Tibial nerve (tissue), 4 donors: ENCODE results near the gene CD70. TPM values are rescaled to one million over a fixed set of nuclear protein-coding genes. Genes with fewer than 3 reads are reported as not detected.

ENCODE experiments used
- DNase-seq, 2 donors: peaks; one replicate each; pipeline ENCODE4 v3.0.0-alpha.2; 2019; ENCODE audit warnings: low spot score in 2 of 2
- H3K27ac ChIP-seq, 4 donors: fragments of 200-600 bp; sonication (generic) in 3 of 4; one replicate each; pipeline ENCODE4 v1.5.1; 2017 to 2019; ENCODE audit warnings: mild to moderate bottlenecking in 1 of 4
- H3K27me3 ChIP-seq, 2 donors: fragments of 200-600 bp; sonication (generic) in 1 of 2; one replicate each; pipeline versions ENCODE4 v1.5.1 to v1.6.0; 2017 to 2019
- H3K36me3 ChIP-seq, 3 donors: fragments of 200-600 bp; sonication (generic); one replicate each; pipeline ENCODE4 v1.5.1; 2018 to 2019
- H3K4me1 ChIP-seq, 4 donors: fragments of 200-600 bp; sonication (generic) in 3 of 4; one replicate each; pipeline ENCODE4 v1.5.1; 2017 to 2019
- H3K4me3 ChIP-seq, 4 donors: fragments of 200-600 bp; sonication (generic) in 3 of 4; one replicate each; pipeline ENCODE4 v1.5.1; 2017 to 2019; ENCODE audit warnings: mild to moderate bottlenecking in 1 of 4, moderate library complexity in 1 of 4
- H3K9me3 ChIP-seq, 4 donors: fragments of 200-600 bp; sonication (generic) in 3 of 4; one replicate each; pipeline ENCODE4 v1.5.1; 2017 to 2019
- EP300 ChIP-seq, 2 donors: sonication (generic); formaldehyde crosslinking; IDR thresholded peaks; one replicate each; pipeline ENCODE4 v1.6.1; 2017; ENCODE audit warnings: antibody characterized with exemption in 2 of 2, mild to moderate bottlenecking in 1 of 2
- POLR2A ChIP-seq, 2 donors: fragments of 450-650 bp; IDR thresholded peaks; one replicate each; pipeline ENCODE4 v1.6.1; 2017; ENCODE audit warnings: antibody characterized with exemption in 2 of 2, mild to moderate bottlenecking in 2 of 2, moderate library complexity in 2 of 2
- WGBS, 2 donors: methylation state at CpG; one replicate each; pipeline ENCODE4 v1.1.5; 2018; 5-methylcytosine and 5-hydroxymethylcytosine counted together
- small RNA-seq: library from RNA; depleted of rRNA; stranded (forward); fragments of <200 nt; gene quantifications from one replicate; pipeline ENCODE3, GENCODE V24; 2016
- total RNA-seq, 4 donors: library from RNA; depleted of rRNA; stranded (reverse); fragments of >200 nt; gene quantifications; one replicate each; pipeline ENCODE4 v1.1.0, GENCODE V29; 2016
- TF ChIP-seq, protein P1 (sequence below), 5 experiments: fragments of 200-600 bp in 3 of 5; fragments of 450-650 bp in 2 of 5; sonication (generic) in 3 of 5; IDR thresholded peaks; one replicate each; pipeline ENCODE4 v1.5.1; 2016 to 2019; ENCODE audit warnings: antibody characterized with exemption in 5 of 5, mild to moderate bottlenecking in 3 of 5, moderate library complexity in 2 of 5

CD70 gene
- total RNA-seq, 4 donors from 2014 or later: 0.87 TPM; not detected in 3

DNA sequence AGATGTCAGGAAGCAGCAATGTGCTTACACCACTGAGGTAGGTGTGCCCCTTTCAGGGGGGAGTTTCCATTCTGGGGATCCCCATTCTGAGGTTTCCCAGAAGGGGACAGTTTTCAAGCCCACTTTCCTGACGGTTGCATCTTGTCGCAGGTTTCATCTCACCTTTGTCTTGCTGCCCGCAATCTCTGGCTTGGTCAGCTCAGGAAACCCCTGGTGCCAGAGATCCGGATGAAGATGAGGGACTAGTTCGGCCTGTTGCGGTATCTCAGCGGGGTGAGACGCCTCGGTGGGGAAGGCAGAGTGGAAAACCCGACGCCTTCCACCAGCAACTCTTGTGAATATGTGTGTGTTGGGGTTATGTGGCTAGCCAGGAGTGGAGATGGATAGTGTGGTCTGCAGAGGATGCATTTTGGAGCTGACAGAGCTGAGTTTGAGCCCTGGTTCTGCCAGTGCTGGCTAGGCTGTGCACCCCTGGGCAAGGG is 47.0 kb downstream of the CD70 start:
- TF ChIP-seq POLR2A (IDR thresholded peaks at IDR 0.05): no peak
- TF ChIP-seq EP300 (IDR thresholded peaks at IDR 0.05): no peak
- TF ChIP-seq, protein P1, sequence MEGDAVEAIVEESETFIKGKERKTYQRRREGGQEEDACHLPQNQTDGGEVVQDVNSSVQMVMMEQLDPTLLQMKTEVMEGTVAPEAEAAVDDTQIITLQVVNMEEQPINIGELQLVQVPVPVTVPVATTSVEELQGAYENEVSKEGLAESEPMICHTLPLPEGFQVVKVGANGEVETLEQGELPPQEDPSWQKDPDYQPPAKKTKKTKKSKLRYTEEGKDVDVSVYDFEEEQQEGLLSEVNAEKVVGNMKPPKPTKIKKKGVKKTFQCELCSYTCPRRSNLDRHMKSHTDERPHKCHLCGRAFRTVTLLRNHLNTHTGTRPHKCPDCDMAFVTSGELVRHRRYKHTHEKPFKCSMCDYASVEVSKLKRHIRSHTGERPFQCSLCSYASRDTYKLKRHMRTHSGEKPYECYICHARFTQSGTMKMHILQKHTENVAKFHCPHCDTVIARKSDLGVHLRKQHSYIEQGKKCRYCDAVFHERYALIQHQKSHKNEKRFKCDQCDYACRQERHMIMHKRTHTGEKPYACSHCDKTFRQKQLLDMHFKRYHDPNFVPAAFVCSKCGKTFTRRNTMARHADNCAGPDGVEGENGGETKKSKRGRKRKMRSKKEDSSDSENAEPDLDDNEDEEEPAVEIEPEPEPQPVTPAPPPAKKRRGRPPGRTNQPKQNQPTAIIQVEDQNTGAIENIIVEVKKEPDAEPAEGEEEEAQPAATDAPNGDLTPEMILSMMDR (IDR thresholded peaks at IDR 0.05): no peak
- Histone ChIP-seq H3K36me3 (no peaks in the 10 kb centered on the region), H3K9me3 (peaks cover 0 to 8% (median 0%) of the 10 kb centered on the region in 4 donors), H3K27ac (no peak overlapping the region), H3K27me3 (no peaks in the 10 kb centered on the region), H3K4me3 (no peak overlapping the region), H3K4me1 (no peaks in the 10 kb centered on the region)
- 75 to 83% methylated on average over 11 of the region's 11 CpGs for WGBS, 2 donors
- DNase-seq: no peak

DNA sequence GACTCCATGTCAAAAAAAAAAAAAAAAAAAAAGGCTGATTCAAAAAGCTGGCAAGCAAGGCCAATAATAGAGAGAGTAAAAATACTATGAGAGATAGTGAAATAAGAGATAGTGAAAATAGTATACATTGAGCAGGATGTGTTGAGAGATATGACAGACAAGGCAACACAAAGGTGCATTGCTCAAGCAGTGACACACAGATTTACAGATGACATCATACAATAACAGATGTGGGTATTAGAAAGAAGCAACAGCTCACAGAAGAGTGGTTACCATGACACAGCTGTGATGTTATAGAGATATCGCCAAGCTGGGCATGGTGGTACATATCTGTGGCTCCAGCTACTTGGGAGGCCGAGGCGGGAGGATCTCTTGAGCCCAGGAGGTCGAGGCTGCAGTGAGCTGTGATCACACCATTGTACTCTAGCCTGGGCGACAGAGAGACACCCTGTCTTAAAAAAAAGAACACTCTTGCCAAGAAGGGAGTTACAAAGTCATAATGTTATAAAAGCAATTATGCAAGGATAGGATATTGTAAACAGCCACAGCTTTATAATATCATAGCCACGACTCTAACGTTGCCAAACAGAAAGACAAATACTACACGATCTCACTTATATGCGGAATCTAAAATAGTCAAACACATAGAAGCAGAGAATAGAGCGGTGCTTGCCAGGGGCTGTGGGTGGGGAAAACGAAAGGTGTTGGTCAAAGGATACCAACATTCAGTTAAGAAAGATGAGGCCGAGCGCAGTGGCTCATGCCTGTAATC is 49.8 kb downstream of the CD70 start:
- no peak overlapping the region for H3K4me3 ChIP-seq
- H3K27me3 ChIP-seq: no peaks in the 10 kb centered on the region
- 66 to 77% methylated on average over 13 of the region's 13 CpGs for WGBS, 2 donors
- H3K4me1 ChIP-seq: peaks cover 0 to 6% (median 0%) of the 10 kb centered on the region in 4 donors
- H3K27ac ChIP-seq: no peak overlapping the region
- peaks cover 0 to 1% (median 0%) of the 10 kb centered on the region in 3 donors for H3K36me3 ChIP-seq
- H3K9me3 ChIP-seq: no peaks in the 10 kb centered on the region
- TF ChIP-seq POLR2A (IDR thresholded peaks at IDR 0.05) (no peak), EP300 (IDR thresholded peaks at IDR 0.05) (no peak)
- TF ChIP-seq, protein P1 (IDR thresholded peaks at IDR 0.05): no peak
- no peak for DNase-seq

DNA sequence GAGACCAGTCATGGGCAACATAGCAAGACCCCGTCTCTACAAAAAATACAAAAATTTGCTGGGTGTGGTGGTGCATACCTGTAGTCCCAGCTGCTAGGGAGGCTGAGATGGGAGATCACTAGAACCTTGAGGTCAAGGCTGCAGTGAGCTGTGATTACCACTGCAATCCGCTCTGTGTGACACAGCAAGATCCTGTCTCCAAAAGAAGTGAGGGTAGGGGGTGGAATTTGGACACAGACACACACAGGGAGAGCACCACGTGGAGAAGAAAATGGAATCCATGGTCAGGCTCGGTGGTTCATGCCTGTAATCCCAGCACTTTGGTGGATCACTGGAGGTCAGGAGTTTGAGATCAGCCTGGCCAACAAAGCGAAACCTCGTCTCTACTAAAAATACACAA is 51.4 kb downstream of the CD70 start:
- no peak for DNase-seq
- Histone ChIP-seq H3K27me3 (peaks cover 0 to 2% of the 10 kb centered on the region in 2 donors), H3K4me1 (peaks cover 0 to 6% (median 0%) of the 10 kb centered on the region in 4 donors), H3K36me3 (peaks cover 0 to 11% (median 0%) of the 10 kb centered on the region in 3 donors), H3K27ac (no peak overlapping the region), H3K4me3 (no peak overlapping the region), H3K9me3 (no peaks in the 10 kb centered on the region)
- no peak for TF ChIP-seq EP300 (IDR thresholded peaks at IDR 0.05)
- TF ChIP-seq, protein P1 (IDR thresholded peaks at IDR 0.05): no peak
- no peak for TF ChIP-seq POLR2A (IDR thresholded peaks at IDR 0.05)
- 81 to 91% methylated on average over 6 of the region's 6 CpGs for WGBS, 2 donors

Small RNA genes within 50 kb of the gene (small RNA-seq; reads per million reads assigned to genes)
- not detected for gene RF00019

Other genes starting within 250 kb of the CD70 start
- gene CLPP, start 229.6 kb downstream of the CD70 start, total RNA-seq: 10 to 100 TPM; 46.1 to 87.2 (median 67.8) TPM
- 10 to 100 TPM; 54.0 to 77.6 (median 70.4) TPM for gene ALKBH7, start 218.4 kb downstream of the CD70 start, total RNA-seq
- gene PSPN, start 215.2 kb downstream of the CD70 start, total RNA-seq: 1 to 10 TPM in 3 of 4 donors, under 1 TPM in 1; under 0.01 to 4.3 (median 2.5) TPM
- 10 to 100 TPM; 29.5 to 50.9 (median 45.1) TPM for gene GTF2F1, start 198.0 kb downstream of the CD70 start, total RNA-seq
- gene KHSRP, start 166.3 kb downstream of the CD70 start, total RNA-seq: 100 to 1,000 TPM in 3 of 4 donors, 10 to 100 TPM in 1; 79.5 to 147 (median 119) TPM
- under 1 TPM in 1 of 4 donors, not detected in 3; 0.63 TPM for gene SLC25A41, start 157.4 kb downstream of the CD70 start, total RNA-seq
- gene SLC25A23, start 131.4 kb downstream of the CD70 start, total RNA-seq: 10 to 100 TPM; 33.2 to 45.6 (median 42.4) TPM
- gene CRB3, start 126.9 kb downstream of the CD70 start, total RNA-seq: not detected
- 1 to 10 TPM; 1.1 to 8.1 (median 2.5) TPM for gene DENND1C, start 109.4 kb downstream of the CD70 start, total RNA-seq
- gene TUBB4A, start 88.8 kb downstream of the CD70 start, total RNA-seq: 10 to 100 TPM; 10.8 to 31.0 (median 22.1) TPM
- 1 to 10 TPM in 2 of 4 donors, under 1 TPM in 1, not detected in 1; 0.66 to 1.3 (median 1.2) TPM for gene TNFSF9, start 60.1 kb downstream of the CD70 start, total RNA-seq
- gene TNFSF14, start 79.0 kb upstream of the CD70 start, total RNA-seq: 1 to 10 TPM; 1.3 to 8.4 (median 5.2) TPM
- gene C3, start 129.5 kb upstream of the CD70 start, total RNA-seq: 1,000 to 10,000 TPM in 1 of 4 donors, 100 to 1,000 TPM in 3; 256 to 1,128 (median 733) TPM
- 10 to 100 TPM; 53.4 to 79.2 (median 65.9) TPM for gene GPR108, start 146.4 kb upstream of the CD70 start, total RNA-seq
- gene TRIP10, start 148.5 kb upstream of the CD70 start, total RNA-seq: 100 to 1,000 TPM in 3 of 4 donors, 10 to 100 TPM in 1; 96.1 to 148 (median 110) TPM
- gene SH2D3A, start 176.3 kb upstream of the CD70 start, total RNA-seq: 1 to 10 TPM in 1 of 4 donors, under 1 TPM in 2, not detected in 1; 0.39 to 4.2 (median 0.44) TPM
- gene VAV1, start 181.6 kb upstream of the CD70 start, total RNA-seq: 10 to 100 TPM in 1 of 4 donors, 1 to 10 TPM in 3; 4.0 to 16.2 (median 5.8) TPM